Daoy (cell line): ENCODE results near the gene CHRNG. TPM values are rescaled to one million over a fixed set of nuclear protein-coding genes. Genes with fewer than 3 reads are reported as not detected.
"Not testable (repeated sequence)": the region's sequence is repeated elsewhere in the genome, so short reads cannot be mapped to it uniquely, and the experiment has no call there.

Experiments
- DNase-seq: peaks from one replicate; pipeline ENCODE4 v3.0.0-alpha.2; 2015; ENCODE audit warnings: low read depth
- total RNA-seq: library from RNA; depleted of rRNA; stranded (reverse); fragments of >200 nt; shearing (Covaris generic); gene quantifications from 2 replicates; pipeline ENCODE4 v1.2.3, GENCODE V29; 2014

Gene CHRNG
- total RNA-seq, 1 experiment from 2014 or later: not detected

- DNase-seq: no peak
These were observed 4.0 kb downstream of the CHRNG start for GRCh38 chr2:232543491-232543890.

- DNase-seq: no peak
These were observed 4.6 kb downstream of the CHRNG start for GRCh38 chr2:232543928-232544631.

DNA sequence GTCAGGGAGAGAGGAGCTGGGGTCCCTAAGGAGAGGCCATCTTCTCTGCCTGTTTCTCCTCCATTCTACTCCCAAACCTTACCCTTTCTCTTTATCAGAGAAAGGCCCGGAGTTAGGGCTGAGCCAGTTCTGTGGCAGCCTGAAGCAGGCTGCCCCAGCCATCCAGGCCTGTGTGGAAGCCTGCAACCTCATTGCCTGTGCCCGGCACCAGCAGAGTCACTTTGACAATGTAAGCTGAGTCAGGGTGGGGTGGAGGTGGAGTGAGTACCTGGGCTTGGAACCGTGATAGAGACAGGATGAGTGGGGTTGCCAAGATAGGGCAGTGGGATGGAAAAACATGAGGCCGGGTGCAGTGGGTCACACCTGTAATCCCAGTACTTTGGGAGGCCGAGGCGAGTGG, 5.2 kb downstream of the CHRNG start:
- no peak for DNase-seq

GRCh38 chr2:232545511-232546375, 6.3 kb downstream of the CHRNG start:
- no peak for DNase-seq

GRCh38 chr2:232547991-232548390, 8.5 kb downstream of the CHRNG start:
- no peak for DNase-seq

- DNase-seq: no peak
These were observed 10.3 kb downstream of the CHRNG start for GRCh38 chr2:232549655-232550353.

DNA sequence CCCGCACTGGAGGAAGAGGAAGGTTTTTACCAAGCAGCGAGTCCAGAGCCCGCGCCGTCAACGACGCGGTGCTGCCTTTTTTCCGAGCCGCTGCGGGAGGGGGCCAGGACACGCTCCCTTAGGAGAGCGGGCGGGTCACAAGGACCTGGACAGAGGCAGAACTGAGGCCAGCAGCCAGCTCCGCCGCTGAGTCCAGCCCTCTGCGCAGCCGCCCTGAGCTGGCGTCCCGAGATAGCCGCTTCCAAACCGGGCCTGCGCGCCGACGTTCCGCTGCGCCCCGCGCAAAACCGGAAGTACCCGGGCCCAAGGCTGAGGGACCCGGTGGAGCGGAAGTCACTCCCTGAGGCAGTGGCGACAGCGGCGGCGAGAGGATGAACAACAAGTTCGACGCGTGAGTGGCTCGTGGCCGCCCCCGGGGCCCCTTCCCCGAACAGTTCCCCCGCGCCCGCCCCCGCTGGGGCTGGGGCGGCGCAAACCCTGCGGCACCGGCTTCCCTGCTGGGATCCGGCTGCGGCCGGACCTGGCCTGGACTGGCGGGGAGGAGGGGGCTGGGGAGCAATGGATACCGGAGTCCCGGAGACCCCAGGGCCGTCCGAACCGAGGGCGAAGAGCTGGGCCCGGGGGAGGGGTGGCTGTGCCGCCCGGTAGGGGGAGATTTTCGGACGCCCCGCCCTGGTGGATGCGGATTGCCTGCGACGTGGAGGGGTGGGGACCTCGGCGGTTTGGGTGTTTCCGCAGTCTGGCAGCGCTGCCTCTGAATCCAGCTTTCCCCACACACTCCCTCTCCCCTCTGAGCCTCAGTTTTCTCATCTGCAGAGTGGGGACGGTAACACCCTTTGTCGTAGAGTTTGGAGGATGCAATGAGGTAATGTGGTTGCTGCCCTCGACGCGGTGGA, 11.1 kb downstream of the CHRNG start, which contains the start of the genes EIF4E2 and TIGD1:
Gene EIF4E2, plus strand, starts transcription at position 336 of the 896 bp plus-strand sequence. Its CDS starts 36 bp downstream, at position 372.
Gene TIGD1, minus strand, starts transcription at position 204 of the 896 bp plus-strand sequence. CDS start 675 bp downstream, outside the sequence.
- peak; percentile 94 for DNase-seq

- no peak for DNase-seq
These were observed 11.8 kb downstream of the CHRNG start for GRCh38 chr2:232551250-232551638.

GRCh38 chr2:232551776-232552175, 12.3 kb downstream of the CHRNG start:
- DNase-seq: no peak

GRCh38 chr2:232556426-232556825, 16.9 kb downstream of the CHRNG start:
- DNase-seq: no peak

DNA sequence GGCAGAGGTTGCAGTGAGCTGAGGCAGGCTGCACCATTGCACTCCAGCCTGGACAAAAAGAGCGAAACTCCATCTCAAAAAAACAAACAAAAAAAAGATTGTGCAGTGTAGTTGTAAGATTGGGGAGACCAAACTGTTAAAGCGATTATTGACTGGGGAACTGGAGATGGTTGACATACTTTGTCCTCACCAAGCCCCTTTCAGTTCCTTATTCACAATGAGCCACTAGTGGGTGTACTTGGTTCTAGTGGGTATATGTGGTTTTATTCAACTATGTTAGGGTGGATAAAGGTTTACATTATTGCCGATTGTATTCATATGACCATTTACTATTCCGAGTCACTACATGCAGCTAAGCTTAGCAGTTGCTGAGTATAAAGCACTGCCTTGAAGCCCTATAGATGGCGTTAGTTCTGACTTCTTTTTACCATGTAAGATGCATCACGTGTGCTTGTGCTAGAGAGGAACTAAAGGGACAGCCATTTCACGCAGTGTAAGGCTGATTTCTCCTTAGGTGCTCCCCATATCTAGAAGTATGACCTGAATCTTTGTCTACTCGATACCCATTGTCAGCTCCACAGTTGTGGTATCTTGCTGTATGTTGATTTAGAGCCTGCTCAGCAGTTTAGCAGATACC, 23.1 kb downstream of the CHRNG start:
- no peak for DNase-seq

DNA sequence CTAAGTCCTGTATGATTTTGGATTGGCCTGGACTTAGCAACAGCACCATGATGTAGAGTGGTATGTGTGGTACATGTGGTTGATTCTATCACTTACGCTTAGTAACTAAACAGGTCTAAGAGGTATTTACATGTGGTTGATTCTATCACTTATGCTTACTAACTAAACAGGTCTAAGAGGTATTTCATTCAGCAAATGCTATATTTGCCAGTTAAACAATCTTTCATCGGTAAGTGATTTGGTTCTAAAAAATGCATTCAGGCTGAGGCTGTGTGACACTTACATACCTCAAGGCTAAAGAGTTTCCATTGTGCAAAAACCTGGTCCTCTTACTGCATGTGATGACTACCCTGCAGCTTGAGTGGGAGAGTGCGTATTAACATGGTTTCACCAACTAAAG, 24.1 kb downstream of the CHRNG start:
- DNase-seq: no peak

DNA sequence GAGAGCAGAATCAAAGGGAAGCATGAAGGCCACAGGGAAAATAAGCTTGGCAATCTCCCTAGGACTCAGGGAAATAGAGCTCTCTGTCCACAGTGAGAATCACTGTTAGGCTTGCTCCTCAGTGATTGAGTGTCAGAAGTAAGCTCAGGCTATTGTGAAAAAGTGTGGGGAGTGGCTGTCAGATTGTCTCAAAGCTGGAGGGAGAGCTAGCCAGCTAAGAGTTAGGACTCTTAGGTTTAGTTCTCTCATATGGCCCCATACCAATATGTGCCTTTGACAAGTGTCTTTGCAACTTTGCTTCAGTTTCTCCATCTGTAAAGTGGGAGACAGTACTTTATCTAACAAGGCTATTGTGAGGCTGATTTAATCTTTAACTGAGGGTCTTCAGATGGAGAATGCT, 28.2 kb downstream of the CHRNG start:
- DNase-seq: peak; percentile 11

- peak; percentile 90 for DNase-seq
These were observed 28.7 kb downstream of the CHRNG start for GRCh38 chr2:232568161-232568560.

GRCh38 chr2:232569541-232569940, 30.0 kb downstream of the CHRNG start:
- DNase-seq: no peak

DNA sequence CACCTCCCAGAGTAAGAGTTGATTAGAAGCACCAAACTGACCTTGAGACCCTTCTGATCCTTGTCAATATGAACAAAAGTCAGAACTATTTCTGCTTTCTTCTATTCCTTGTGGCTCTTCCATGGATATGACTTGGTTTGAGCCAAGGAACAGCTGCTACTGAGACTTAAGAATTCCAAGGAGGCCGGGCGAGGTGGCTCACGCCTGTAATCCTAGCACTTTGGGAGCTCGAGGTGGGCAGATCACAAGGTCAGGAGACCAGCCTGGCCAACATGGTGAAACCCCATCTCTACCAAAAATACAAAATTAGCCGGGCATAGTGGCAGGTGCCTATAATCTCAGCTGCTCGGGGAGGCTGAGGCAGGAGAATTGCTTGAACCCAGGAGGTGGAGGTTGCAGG, 31.0 kb downstream of the CHRNG start:
- DNase-seq: not testable (repeated sequence)

DNA sequence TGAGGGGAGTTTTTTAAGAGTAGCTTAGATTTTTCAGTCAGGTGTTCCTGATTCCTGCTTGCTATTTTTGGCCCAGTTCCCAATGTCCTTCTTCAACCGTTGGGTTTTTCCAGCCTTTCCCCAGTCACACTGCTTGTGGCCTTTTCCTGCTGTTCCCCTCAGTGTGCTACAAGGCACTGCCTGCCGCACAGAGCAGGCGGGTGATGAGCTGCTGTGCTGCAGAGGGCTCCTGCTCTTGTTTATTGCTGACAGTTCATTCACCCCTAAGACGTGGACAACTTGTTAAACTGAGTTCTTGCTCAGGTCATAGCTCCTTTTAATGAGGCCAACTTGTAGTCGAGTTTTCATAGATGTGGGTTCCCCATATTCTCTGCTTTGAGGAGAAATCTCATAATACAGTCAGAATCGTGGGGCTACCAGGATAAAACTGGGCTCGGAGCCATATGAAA, 31.6 kb downstream of the CHRNG start:
- DNase-seq: peak; percentile 48

DNA sequence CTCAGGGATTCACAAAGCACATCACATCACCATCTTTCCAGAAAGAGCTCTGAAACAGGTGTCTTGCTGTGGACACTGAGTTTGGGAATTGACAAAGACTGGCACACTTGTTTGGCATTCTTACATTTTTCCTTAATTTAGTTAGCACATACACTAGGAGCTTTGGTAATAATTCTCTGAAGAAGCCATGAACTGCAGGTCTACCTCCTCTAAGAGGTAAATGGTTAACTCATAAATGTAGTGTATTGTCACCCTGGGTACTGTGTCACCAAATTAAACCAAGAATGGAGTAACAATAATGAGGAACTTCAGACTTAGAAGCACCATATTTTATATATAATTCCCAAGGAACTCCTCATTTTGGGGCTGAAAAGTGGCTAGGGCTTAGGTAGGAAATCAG, 33.5 kb downstream of the CHRNG start:
- no peak for DNase-seq

DNA sequence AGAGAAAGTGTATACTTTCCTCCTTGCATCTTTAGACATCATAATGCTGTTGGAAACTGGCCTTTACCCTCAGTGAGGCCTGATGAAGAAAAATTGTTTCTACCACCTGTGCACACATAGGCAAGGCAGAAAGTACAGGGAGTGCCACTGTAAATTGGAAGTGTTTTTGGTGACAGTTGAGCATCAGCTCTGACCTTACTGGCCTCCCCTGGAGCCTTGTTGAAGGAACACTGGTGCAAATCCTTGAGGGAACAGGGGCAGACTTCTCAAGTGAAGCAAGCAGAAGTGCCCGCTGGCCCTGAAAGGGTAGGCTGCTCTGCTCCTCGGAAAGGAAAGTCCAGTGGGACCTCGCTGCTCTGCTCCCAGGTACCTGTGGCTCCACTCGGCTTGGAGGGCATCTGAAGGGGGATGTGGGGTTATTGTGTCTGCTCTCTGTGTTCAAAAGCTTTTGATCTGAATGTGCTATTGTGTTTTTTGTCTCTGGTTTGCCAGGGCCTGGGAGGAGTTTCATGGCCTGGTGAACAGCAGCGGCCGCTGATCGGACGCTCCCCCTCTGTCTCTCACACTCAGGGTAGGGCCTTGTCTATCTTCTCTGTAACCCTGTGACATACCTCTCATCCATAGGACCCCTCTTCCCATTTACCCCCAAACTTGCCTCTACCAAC, 34.4 kb downstream of the CHRNG start:
- DNase-seq: no peak
